Measurements from ENCODE around the gene TOP3A. TPM values are rescaled to one million over a fixed set of nuclear protein-coding genes. Genes with fewer than 3 reads are reported as not detected.

TOP3A gene
- total RNA-seq, 1 experiment from 2014 or later = 68.7 TPM

DNA sequence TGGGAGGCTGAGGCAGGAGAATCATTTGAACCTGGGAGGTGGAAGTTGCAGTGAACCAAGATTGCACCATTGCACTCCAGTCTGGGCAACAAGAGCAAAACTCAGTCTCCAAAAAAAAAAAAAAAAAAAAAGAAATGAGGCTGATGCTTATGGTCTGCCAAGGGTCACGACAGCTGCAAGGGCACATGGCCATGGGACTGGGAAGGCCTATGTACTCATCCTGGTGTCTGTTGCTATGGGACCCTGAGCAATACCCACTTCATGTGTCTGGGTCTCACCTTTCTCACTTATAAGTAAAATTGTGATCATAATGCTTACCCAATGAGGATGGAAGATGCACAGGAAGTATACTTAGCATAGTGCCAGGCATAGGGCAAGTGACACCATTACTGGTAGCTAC is 37.7 kb downstream of the TOP3A start:
- Histone ChIP-seq H3K27me3 (ENCODE audit: insufficient read depth, low read length) (no peaks in the 10 kb centered on the region), H3K79me2 (ENCODE audit: insufficient read depth, low read length) (no peaks in the 10 kb centered on the region), H3K23me2 (ENCODE audit: insufficient read length, low read depth, low read length, poor library complexity, severe bottlenecking) (no peaks in the 10 kb centered on the region), H2BK20ac (ENCODE audit: low read depth, low read length, poor library complexity, severe bottlenecking) (no peak overlapping the region), H2AFZ (ENCODE audit: low read length) (no peak overlapping the region), H2BK120ac (ENCODE audit: low read depth, low read length, poor library complexity, severe bottlenecking) (no peak overlapping the region), H3K23ac (ENCODE audit: insufficient read length, low read depth, low read length) (no peak overlapping the region), H4K91ac (ENCODE audit: insufficient read length, low read depth, low read length) (no peak overlapping the region), H3T11ph (ENCODE audit: low read length) (no peak overlapping the region), H3K27ac (ENCODE audit: insufficient read length, low read depth, low read length) (no peak overlapping the region), H3K14ac (ENCODE audit: insufficient read depth, low read length) (no peak overlapping the region), H4K5ac (ENCODE audit: insufficient read length, low read depth, low read length) (no peak overlapping the region), H2AK5ac (ENCODE audit: insufficient read length, low read length) (no peak overlapping the region), H3K9ac (ENCODE audit: extremely low read depth, insufficient read length, low read length) (no peak overlapping the region), H3K56ac (ENCODE audit: insufficient read length, low read depth, low read length) (no peak overlapping the region), H3K18ac (ENCODE audit: insufficient read length, low read depth, low read length) (no peak overlapping the region), H3K9me3 (ENCODE audit: control insufficient read depth, low read depth, low read length) (no peaks in the 10 kb centered on the region), H3K79me1 (ENCODE audit: insufficient read depth, low read depth, low read length, poor library complexity, severe bottlenecking) (no peaks in the 10 kb centered on the region), H3K4me1 (ENCODE audit: insufficient read depth, low read length) (no peaks in the 10 kb centered on the region), H2BK15ac (ENCODE audit: low read depth, low read length) (no peak overlapping the region), H3K4ac (ENCODE audit: low read depth, low read length) (no peak overlapping the region), H3K4me2 (ENCODE audit: insufficient read depth, insufficient read length, low read length) (no peak overlapping the region), H2BK12ac (ENCODE audit: insufficient read length, low read depth, low read length) (no peak overlapping the region), H4K8ac (replicated peaks; ENCODE audit: insufficient read length, low read depth, low read length) (no peak overlapping the region), H4K20me1 (ENCODE audit: control insufficient read depth, insufficient read depth, insufficient read length) (no peaks in the 10 kb centered on the region), H2BK5ac (ENCODE audit: insufficient read length, low read length) (no peak overlapping the region)
- DNase-seq = no peak
- no peaks in the 10 kb centered on the region for H3K27me3 Mint-ChIP-seq (ENCODE audit: low read depth)
- TF ChIP-seq, protein P1, sequence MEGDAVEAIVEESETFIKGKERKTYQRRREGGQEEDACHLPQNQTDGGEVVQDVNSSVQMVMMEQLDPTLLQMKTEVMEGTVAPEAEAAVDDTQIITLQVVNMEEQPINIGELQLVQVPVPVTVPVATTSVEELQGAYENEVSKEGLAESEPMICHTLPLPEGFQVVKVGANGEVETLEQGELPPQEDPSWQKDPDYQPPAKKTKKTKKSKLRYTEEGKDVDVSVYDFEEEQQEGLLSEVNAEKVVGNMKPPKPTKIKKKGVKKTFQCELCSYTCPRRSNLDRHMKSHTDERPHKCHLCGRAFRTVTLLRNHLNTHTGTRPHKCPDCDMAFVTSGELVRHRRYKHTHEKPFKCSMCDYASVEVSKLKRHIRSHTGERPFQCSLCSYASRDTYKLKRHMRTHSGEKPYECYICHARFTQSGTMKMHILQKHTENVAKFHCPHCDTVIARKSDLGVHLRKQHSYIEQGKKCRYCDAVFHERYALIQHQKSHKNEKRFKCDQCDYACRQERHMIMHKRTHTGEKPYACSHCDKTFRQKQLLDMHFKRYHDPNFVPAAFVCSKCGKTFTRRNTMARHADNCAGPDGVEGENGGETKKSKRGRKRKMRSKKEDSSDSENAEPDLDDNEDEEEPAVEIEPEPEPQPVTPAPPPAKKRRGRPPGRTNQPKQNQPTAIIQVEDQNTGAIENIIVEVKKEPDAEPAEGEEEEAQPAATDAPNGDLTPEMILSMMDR (conservative IDR thresholded peaks at IDR 0.05) = no peak
- no CpG with 5 or more reads among the region's 1 CpG for WGBS (ENCODE audit: extremely low coverage, insufficient read length, low lambda C conversion rate)
- no peak overlapping the region for H3K4me3 Mint-ChIP-seq
- H3K4me1 Mint-ChIP-seq = no peaks in the 10 kb centered on the region
- H3K27ac Mint-ChIP-seq = no peak overlapping the region
- peaks cover 28 to 82% (median 68%) of the 10 kb centered on the region in 3 experiments; a peak in 6 of 7 replicates for H3K36me3 Mint-ChIP-seq (ENCODE audit: insufficient read depth in 1 of 3, low read depth in 3 of 3)
- no peaks in the 10 kb centered on the region for H3K9me3 Mint-ChIP-seq
